GM08714 (cell line): ENCODE results near the gene C1orf50.
A peak's percentile ranks its signal among the peaks of the same experiment; 100 is the strongest.
"Not testable (repeated sequence)": the region's sequence is repeated elsewhere in the genome, so short reads cannot be mapped to it uniquely, and the experiment has no call there.

ENCODE experiments used
- H3K4me3 ChIP-seq: fragments of 200-500 bp; sonication (Bioruptor generic); 2 replicates; pipeline ENCODE4 v1.5.1; 2014; ENCODE audit warnings: mild to moderate bottlenecking, low read length, inconsistent platforms
- ZNF274 ChIP-seq: IDR thresholded peaks from 2 replicates; pipeline ENCODE4 v1.6.1; 2012; ENCODE audit warnings: mild to moderate bottlenecking, low read depth, low read length

The C1orf50 gene

DNA sequence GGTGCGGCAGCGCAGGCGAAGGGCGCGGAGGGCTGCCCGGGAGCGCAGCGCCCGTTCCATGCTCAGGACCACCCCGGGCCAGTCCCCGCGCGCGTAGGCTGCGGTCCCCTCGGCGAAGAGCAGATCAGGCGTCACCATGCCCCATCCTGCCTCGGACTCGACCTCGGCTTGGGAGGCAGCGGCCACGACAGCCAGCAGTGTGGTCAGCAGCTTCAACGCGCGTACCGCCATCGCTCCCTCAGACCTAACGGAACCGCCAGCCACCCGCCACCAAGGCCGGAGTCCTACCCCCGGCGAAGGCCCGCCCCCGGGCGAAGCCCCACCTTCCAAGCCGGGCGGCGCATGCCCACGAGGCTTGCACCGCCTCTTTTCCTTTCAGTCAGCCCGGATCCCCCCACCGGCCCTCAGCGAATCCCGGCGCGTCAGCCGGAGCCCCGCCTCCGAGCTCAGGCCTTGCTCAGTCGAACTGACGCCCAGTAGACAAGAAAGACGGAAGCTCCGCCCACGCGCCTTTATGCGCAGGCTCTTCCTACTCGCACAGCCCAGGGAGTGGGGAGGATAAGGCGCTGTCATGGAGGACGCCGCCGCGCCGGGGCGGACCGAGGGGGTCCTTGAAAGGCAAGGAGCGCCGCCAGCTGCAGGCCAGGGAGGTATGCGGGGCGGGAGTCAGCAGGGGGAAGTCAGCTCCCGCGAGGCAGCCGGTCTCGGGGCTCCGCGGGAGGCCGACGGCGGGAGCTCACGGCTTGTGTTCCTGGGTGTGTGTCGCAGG is at the start of gene C1orf50, which contains the start of gene P3H1:
TSS of gene C1orf50 (plus strand) at position 509 of the 769 bp plus-strand sequence. CDS start at position 572, 63 bp downstream.
TSS of gene P3H1 (minus strand) at position 288 of the 769 bp plus-strand sequence. CDS start at position 231, 57 bp downstream.
- no peak for TF ChIP-seq ZNF274
- H3K4me3 ChIP-seq, result peak within 1 kb of the TSS; percentile 86

DNA sequence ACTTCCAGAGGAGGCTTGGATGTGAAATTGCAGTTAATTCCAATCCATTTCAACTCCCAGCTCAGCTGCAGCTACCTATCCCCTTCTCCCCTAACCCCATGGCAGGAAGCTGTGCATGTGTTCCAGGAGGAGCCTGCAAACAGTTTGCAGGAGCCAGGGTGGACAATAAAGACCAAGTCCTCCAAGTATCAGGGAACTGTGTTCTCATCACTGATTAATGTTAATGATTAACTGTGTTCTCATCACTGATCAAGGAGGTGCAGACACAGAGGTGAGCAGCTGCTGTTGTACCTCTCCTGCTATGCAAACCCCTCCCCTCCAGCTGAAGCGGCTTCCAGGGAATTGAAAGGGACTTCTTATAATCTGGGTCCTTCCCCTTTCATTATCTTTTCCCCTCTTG is 46.2 kb upstream of the C1orf50 start:
- TF ChIP-seq ZNF274, result no peak
- H3K4me3 ChIP-seq, result no peak overlapping the region

DNA sequence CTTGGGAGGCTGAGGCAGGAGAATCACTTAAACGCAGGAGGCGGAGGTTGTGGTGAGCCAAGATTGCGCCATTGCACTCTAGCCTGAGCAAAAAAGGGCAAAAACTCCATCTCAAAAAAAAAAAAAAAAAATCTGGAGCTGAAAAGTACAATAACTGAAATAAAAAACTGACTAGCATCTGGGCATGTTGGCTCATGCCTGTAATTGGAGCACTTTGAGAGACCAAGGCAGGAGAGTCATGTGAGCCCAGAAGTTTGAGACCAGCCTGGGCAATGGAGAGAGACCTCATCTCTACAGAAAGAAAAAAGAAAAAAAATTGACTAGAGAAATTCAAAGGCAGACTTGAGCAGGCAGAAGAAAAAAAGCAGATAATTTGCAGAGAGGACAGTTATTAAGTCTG is 45.1 kb upstream of the C1orf50 start:
- TF ChIP-seq ZNF274, result no peak
- H3K4me3 ChIP-seq, result no peak overlapping the region

DNA sequence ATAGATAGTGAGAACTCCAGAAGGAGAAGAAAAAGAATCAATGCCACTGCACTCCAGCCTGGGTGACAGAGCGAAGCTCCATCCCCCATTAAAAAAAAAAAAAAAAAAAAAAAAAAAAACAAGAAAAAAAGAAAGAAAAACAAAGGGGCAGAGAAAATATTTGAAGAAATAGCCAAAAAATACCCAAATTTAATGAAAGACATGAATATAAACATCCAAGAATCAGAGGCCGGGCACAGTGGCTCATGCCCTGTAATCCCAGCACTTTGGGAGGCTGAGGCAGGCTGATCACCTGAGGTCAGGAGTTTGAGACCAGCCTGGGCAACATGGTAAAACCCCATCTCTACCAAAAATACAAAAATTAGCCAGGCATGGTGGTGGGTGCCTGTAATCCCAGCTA is 44.6 kb upstream of the C1orf50 start:
- not testable (repeated sequence) for H3K4me3 ChIP-seq

DNA sequence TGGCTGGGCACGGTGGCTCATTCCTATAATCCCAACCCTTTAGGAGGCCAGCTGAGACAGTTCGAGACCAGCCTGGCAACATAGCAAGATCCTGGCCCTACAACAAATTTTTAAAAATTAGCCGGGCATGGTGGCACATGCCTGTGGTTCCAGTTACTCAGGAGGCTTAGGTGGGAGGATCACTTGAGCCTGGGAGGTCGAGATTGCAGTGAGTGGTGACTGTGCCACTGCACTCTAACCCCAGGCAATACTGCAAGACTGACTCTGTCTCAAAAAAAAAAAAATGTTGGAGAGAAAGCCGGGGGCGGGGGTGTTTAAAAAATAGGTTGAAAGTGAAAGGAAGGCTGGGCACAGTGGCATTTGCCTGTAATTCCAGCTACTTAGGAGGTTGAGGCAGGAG is 43.5 kb upstream of the C1orf50 start:
- no peak for TF ChIP-seq ZNF274
- H3K4me3 ChIP-seq, result no peak overlapping the region

DNA sequence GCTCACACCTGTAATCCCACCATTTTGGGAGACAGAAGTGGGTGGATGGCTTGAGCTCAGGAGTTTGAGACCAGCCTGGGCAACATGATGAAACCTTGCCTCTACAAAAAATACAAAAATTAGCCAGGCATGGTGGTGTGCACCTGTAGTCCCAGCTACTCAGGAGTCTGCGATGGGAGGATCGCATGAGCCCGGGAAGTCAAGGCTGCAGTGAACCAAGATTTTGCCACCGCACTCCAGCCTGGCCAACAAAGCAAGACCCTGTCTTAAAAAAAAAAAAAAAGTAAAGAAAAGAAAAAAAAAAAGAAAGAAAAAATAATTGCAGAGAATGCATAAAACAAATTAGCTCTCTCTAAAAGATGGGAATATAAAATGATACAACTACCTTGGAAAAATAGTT is 41.2 kb upstream of the C1orf50 start:
- not testable (repeated sequence) for H3K4me3 ChIP-seq

DNA sequence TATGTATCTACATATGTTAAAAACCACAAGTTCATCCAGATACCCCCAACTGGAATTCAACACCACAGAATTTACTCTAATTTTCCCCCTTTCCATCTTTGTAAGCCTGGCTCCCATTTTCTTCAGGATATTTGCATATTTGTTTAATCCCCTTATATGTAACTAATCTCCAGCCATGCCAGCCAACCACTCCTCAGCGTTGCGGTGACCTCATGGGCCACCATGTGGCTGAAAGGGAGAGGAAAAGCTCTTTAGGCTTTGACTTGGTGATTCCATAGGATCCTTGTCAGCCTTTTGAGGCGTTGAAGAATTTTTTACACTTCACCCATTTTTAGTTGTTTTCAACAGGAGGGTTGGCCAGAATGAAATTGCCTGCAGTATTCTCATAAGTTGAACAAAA is 37.0 kb upstream of the C1orf50 start:
- no peak overlapping the region for H3K4me3 ChIP-seq
- TF ChIP-seq ZNF274, result no peak

DNA sequence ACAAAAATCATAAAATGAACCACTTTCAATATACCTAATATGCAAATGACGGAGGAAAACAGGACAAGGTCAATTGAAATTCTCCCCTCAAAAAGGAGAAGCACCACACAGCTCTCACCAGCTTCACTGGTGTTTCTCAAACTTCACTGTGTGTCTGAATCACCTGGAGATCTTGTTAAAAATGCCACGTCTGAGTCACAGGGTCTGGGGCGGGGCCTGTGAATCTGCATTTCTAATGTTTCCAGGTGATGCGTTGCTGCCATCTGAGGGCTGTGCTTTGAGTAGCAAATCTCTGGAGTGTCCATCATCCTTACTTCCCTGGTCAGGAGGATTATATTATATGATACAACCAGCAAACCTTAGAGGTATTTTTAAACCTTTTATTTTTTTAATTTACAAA is 36.1 kb upstream of the C1orf50 start:
- no peak for TF ChIP-seq ZNF274
- H3K4me3 ChIP-seq, result no peak overlapping the region

DNA sequence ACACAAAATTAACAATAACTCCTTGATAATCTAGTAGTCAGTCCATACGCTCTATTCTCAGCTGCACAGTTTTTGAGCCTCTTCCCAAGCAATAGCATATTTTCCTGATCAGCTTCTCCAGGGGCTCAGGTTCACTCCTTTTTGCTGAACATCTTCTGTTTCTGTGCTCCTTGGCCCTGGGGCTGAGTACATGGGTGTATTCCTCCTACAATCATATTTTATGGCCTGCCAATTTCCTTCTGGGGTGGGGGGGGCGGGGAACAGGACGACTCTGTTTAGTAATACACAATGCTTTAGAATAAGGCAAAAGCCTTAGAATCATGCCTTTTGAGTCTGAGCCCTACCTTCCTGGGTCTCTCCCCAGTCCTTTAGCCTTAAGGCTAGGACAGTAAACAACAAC is 35.5 kb upstream of the C1orf50 start:
- no peak for TF ChIP-seq ZNF274
- H3K4me3 ChIP-seq, result no peak overlapping the region

DNA sequence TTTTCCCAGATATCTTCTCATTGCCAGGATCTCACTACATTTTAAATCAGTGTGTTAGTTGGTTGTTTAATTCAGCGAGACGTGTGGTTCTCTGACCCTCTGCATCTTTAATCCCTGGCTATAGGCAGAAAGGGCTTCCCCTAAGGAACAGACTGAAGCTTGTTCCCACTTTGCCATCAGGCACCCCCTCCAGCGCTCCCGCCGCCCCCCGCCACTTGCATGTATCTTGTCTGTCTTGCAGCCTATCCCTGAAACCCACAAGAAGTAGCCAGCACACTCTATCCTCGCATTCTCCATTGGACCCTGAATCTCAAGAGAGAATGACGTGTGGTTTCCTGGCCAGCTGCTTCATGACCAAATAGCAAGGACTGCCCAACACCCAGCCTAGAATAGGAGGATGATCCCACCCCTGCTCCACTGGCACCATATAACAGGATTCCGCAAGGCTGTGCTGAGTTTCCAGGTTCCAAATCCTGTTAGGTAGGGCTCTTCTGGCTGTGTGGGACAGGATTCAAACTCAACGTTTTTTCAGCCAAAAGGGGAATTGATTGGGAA is 34.8 kb upstream of the C1orf50 start:
- H3K4me3 ChIP-seq, result no peak overlapping the region
- no peak for TF ChIP-seq ZNF274

DNA sequence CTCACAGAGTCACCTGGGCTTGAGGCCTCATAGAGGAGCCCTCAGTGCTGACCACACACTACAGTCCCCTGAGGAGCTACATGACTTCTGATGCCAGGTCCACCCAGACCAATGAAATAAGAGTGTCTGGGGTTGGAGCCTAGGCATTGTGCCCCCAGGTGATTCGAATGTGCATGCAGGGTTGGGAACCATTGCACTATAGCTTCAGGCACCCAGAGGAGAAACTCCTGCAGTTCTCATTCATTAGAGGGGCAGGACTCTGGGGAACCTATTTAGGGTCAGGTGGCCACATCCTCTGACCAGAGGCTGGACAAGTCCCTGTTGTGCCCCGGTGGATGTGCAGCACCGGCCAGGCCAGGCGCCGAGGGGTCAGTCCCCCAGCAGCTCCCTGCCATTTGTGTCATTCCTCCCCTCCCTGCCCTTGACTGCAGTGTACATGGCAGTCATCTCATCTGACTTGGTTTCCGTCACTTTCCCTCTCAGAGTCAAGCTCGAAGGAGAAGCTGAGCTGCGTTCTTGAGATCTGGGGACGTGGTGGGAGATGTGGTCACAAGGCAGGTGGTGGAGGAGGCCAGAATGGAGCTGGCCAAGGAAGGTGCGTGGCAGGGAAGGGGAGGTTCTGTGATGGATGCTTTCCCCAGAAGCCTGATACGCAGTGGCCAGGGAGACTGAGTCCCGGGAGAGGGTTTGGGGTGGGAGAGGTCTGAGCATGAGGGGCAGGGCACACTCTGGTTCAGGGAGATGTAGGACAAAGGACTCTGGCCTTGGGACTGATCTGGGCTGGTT is 33.4 kb upstream of the C1orf50 start:
- no peak for TF ChIP-seq ZNF274
- H3K4me3 ChIP-seq, result no peak overlapping the region

DNA sequence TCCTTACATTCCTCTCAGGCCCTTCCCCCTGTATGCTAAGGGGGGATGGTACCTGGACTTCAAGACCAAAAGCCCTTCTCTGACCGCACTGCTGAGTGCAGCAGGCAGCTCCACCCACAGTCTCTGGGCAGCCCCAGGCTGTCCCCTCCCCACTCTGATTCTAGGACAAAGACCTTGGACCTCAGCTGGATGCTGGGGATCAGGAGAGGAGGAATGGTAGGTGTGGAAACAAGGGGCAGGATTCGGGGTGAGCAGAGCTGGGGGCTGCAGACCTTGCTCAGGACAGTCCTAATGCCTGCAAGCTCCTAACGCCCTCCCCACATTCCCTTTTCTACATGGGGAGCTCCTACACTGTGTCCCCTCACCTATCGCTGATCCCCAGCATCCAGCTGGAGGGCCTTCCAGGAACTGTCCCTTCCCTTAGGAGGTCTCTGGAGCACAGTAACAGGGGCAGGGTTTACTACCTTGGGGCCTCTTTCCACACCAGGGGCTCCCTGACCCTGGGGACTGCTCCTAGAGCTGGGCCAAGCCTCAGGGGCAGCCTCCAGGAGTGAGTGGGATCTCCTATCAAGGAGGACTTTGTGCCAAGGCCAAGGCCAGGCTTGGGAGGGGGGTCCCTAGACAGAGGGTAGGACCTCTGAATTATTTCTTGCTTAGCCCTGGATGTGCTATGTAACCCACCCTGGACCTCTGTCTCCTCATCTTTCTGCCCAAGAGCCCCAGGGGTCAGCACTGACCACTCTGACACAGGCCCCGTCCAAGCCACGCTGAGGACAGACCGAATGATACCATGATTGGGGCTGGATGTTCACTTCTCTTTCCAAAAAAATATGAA is 32.6 kb upstream of the C1orf50 start:
- TF ChIP-seq ZNF274, result no peak
- H3K4me3 ChIP-seq, result no peak overlapping the region

DNA sequence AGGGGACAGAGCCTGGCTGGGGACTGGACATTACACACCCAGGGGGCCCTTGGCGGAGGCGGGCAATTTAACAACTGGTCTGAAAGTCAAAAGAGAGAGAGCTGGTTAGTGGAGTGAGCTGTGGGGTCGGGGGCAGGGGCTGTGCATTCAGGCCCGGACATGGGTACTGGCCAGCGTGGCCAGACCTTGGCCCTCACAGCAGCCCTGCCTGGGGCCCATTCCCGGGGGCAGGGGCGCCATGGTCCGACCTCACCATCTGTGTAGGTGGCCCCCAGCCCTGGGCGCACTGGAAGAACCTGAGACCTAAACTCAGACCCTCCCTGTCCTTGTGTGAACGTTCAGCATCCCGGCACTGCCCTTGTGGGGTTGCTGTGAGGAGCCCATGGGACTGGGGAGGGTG is 32.0 kb upstream of the C1orf50 start:
- TF ChIP-seq ZNF274, result no peak
- no peak overlapping the region for H3K4me3 ChIP-seq

DNA sequence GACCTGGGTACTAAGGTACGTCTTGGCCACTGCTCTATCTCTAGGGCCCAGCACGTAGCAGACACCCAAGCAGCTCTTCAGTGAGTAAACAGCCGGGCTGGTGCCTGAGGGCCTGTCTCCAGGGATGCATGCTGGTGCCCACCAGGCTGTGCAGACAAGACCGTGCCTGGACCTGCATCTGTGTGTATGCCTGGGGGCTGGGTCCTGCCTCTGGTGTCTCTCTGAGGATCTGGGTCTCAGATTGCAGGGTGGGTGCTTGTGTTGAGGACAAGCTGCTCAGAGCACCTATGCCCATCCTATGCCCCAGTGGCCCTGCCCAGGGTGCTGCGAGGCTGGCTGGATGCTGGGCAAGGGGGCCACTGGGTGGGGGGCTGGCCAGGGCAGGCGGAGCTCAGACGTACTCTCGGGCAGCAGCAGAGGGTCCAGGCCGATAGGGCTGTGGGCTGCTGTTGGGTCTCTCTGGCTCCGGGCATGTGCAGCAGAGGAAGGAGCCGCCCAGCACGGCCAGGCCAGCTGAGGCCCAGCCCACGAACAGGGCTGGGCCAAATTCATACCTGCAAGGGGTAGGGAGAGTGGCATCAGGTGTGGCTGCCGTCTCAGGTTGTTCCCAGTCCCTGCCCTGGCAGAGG is 31.5 kb upstream of the C1orf50 start:
- no peak overlapping the region for H3K4me3 ChIP-seq
- TF ChIP-seq ZNF274, result no peak

DNA sequence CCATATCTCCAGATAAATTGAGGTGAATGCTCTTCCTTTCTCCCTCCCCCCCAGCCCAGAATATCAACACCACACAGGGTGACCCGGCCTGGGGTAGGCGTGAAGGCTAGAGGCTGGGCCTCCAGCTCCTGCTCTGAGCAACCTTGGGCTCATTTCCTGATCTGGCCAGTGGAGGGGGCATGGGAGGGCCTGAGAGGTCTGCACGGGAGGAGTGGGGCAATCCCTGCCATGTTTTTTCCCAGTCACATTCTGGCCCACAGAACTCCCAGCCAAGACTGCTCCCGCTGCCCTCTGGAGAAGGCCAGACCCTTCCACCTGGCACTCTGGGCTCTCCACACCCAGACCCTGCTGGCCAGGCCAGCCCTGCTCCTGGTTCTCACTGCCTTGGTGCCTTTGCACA is 30.9 kb upstream of the C1orf50 start:
- no peak for TF ChIP-seq ZNF274
- H3K4me3 ChIP-seq, result no peak overlapping the region
